ENCODE measurements around the gene TBC1D22B. TPM values are rescaled to one million over a fixed set of nuclear protein-coding genes. Genes with fewer than 3 reads are reported as not detected.

TBC1D22B gene
- total and polyA plus RNA-seq, 9 of the 15 experiments (the other 6 are each of a cell fraction or from before 2014, with no cell fraction given): 4.8 to 24.2 (median 13.5) TPM

GRCh38 chr6:37259191-37259590 lies 1.6 kb downstream of the TBC1D22B start:
- Histone ChIP-seq H3K4me3 (peak overlapping the region; percentile 91), H3K79me2 (ENCODE audit: control insufficient read depth, insufficient read depth, low read length) (peaks cover 63% of the 10 kb centered on the region), H3K27ac (ENCODE audit: extremely low read depth, low read depth, low read length) (peak overlapping the region; percentile 94), H2AFZ (ENCODE audit: low read depth, low read length) (no peak overlapping the region), H3K9me3 (replicated peaks; ENCODE audit: control insufficient read depth, insufficient read depth, low read depth, low read length) (no peaks in the 10 kb centered on the region), H3K27me3 (ENCODE audit: control insufficient read depth in 2 of 2, insufficient read depth in 2 of 2, low read length in 2 of 2) (no peaks in the 10 kb centered on the region), H3K4me2 (ENCODE audit: insufficient read depth, low read length) (peak overlapping the region; percentile 97), H3K4me1 (replicated peaks in 1 of 2; ENCODE audit: control insufficient read depth in 2 of 2, insufficient read depth in 2 of 2, low read length in 2 of 2) (peaks cover 7 to 14% of the 10 kb centered on the region in 2 experiments; a peak in 4 of 5 replicates), H3K9ac (ENCODE audit: insufficient read depth in 1 of 2, low read depth in 2 of 2, low read length in 2 of 2) (peak overlapping the region; percentile 23 to 94; a peak in 3 of 4 replicates), H3K9me1 (ENCODE audit: control insufficient read depth, insufficient read depth, low read length) (no peaks in the 10 kb centered on the region), H3K36me3 (ENCODE audit: control insufficient read depth, insufficient read depth, low read length) (peaks cover 14% of the 10 kb centered on the region; the same call in 1 of the 3 replicates), H4K20me1 (replicated peaks; ENCODE audit: control insufficient read depth, insufficient read depth, low read length) (peaks cover 6% of the 10 kb centered on the region; the same call in 1 of the 2 replicates)
- 8% methylated on average over 2 of the region's 2 CpGs for WGBS (ENCODE audit: insufficient coverage, low coverage, missing lambda C conversion rate)
- ChIA-PET CTCF (ENCODE audit: low intra/inter-chr PET ratio) (interaction anchor here (1.3 kb wide), 1 partner anchor 241 kb away, joined by 5 read pairs; no protein-coding TSS in a partner anchor), POLR2A (interaction anchor here (0.6 to 2.4 kb wide), 6 partner anchors 8 to 281 kb away, joined by 3 to 14 read pairs (median 4); no protein-coding TSS in a partner anchor)
- intact Hi-C loops (cut with micrococcal nuclease): loop anchor here (2.0 to 5.0 kb wide), 2 partner anchors 36 to 87 kb away; partner anchors contain the start of gene PIM1
- DNase-seq (ENCODE audit: extremely low read depth in 1 of 4, low spot score in 3 of 4) (no peak), ATAC-seq (no peak), FAIRE-seq (peak; percentile 23)
- BruUV-seq (replicated peaks): no TSS peak
- in situ Hi-C loops (cut with MboI): no loop called here
- TF ChIP-seq TAF15 (IDR thresholded peaks at IDR 0.05; ENCODE audit: low read depth, low read length): no peak
- TF ChIP-seq SAFB (IDR thresholded peaks at IDR 0.05; ENCODE audit: borderline replicate concordance, low read depth, low read length): no peak
- peak; percentile 38; the same call in 1 of the 2 replicates for TF ChIP-seq ELF2 (CRISPR knock-in tag; IDR thresholded peaks at IDR 0.05)
- TF ChIP-seq MEIS2 (IDR thresholded peaks at IDR 0.05; ENCODE audit: partially characterized antibody): peak; percentile 26
- TF ChIP-seq NR4A1 (CRISPR knock-in tag; IDR thresholded peaks at IDR 0.05): no peak
- 0 out of 2 replicates have a peak, but pooled peaks have one; percentile 31 for TF ChIP-seq NR4A1 (tag; IDR thresholded peaks at IDR 0.05)
- peak; percentile 62; the same call in 1 of the 2 replicates for TF ChIP-seq ZNF175 (CRISPR knock-in tag; IDR thresholded peaks at IDR 0.05; ENCODE audit: low read depth)
- TF ChIP-seq GABPA (tag; conservative IDR thresholded peaks at IDR 0.05; ENCODE audit: low read depth): peak; percentile 30; the same call in 1 of the 2 replicates
- no peak for TF ChIP-seq NCOA1 (IDR thresholded peaks at IDR 0.05; ENCODE audit: low read depth)
- TF ChIP-seq ILF3 (IDR thresholded peaks at IDR 0.05; ENCODE audit: borderline replicate concordance): 0 out of 2 replicates have a peak, but pooled peaks have one; percentile 15
- TF ChIP-seq GATAD2B (IDR thresholded peaks at IDR 0.05; ENCODE audit: borderline replicate concordance): 0 out of 2 replicates have a peak, but pooled peaks have one; percentile 43
- no peak for TF ChIP-seq AFF1 (IDR thresholded peaks at IDR 0.05; ENCODE audit: low read depth in 1 of 2, partially characterized antibody in 2 of 2)
- 0 out of 2 replicates have a peak, but pooled peaks have one; percentile 21 for TF ChIP-seq L3MBTL2 (IDR thresholded peaks at IDR 0.05)
